NCI-H187 treated with DMSO at 0.1 percent for 48 hours (cell line): ENCODE measurements around the gene NRIP1.

Experiments used
- DNase-seq: peaks from one replicate; lab custom pipeline; 2025; lab: John Stamatoyannopoulos, UW

Gene NRIP1

GRCh38 chr21:15065392-15066122, 757 bp upstream of the NRIP1 start:
- no peak for DNase-seq

DNA sequence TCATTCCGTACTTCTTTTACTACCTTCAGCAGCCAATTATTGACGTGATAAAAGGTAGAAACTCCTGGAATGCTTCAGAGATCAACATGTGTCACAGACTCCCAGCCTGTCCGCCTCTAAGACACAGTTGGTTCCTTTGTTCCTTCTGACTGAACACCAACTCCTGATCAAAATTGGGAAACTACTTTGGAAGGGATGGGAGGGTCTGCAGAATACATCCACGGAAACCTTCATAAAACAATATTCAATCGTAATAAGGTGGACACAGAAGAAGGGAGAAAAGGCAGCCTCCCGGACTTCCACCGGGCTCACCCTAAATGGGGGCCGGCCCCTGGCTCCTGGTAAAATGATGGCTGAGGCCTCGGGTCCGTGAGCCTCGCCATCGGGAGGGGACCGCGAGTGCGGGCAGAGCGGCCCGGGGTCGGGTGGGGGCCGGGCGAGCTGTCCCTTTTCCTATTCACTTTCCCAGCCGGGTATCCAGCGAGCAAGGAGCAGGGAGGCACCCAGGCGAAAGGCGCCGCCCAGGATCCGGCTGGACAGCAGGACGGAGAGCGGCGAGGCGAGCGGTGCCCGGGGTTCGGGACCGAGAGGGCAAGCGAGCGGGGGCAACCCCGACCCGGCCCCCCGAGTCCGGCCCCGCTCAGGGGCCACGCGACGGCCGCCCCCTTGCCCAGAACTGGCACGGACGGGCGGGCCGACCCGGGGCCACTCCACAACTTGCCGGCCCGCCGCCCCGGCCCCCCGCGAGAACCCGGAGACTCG, 805 bp downstream of the NRIP1 start:
- DNase-seq: no peak

GRCh38 chr21:15063081-15063813, 1.6 kb downstream of the NRIP1 start:
- no peak for DNase-seq

GRCh38 chr21:15062606-15062965, 2.2 kb downstream of the NRIP1 start:
- DNase-seq: no peak

- DNase-seq: no peak
Observed at GRCh38 chr21:15061747-15062605, 2.8 kb downstream of the NRIP1 start.

DNA sequence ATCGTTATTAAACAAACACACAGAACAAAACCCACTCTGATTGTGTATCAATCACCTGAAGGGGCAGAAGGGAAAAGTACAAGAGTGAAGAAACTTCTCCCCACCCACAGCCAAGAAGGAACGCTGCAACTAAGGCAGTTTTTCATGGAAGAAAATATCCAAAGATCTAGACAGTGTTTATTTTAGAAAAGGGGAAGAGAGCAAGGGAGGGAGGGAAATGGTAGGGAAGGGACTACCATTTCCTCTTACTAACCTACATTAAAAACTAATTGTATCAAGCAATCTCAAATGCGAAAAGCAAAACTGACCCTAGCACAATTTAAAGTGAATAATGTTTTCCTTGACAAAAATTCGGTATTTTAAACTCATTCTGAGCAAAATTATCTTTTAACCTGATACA, 3.5 kb downstream of the NRIP1 start:
- DNase-seq: no peak

DNA sequence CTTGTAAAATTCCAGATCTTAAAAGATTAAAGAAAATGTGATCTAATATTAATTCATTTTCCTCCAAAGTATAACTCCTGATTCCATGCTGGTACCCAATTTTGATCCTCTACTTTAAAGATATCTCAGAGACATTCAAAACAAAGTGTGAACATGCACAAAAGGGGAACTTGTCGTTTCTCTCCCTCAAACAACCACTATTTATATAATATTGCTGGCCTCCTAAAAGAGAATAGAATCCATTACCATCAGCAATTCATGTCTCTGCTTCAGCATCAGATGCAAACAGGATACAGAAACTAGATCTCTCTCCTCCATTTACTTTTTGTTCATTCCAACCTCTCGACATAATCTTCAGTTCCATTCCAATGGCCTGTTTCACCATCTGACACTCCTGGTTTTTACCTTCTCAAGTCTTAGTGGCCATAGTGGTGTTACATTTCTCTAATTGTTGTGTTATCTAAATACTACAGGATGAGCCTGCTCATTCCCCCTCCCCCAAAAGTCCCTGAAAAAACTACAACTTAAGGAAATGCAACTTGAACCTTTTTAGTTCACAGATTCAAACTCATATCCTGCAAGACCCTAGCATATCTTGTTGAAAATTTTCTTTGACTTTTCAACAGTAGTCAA, 4.1 kb downstream of the NRIP1 start:
- no peak for DNase-seq

- no peak for DNase-seq
Observed at GRCh38 chr21:15059397-15059796, 5.4 kb downstream of the NRIP1 start.

DNA sequence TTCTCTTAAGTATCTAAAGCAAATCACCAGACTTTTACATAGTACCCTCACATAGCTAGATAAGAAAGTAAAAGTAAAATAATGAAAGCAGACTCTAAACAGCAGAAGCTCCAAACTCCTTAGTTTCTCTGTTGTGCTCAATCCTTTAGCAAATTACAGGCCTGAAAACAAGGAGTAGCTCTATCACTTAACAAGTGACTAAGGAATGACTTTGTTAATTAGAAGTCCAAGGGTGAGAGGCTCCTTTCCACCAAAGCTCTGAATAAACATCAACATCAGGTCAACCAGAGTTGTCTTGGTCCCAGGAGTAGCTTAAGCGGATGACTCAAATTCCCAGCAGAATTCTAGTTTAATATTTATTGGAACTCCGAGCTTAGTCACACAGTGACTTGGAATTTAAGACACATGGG, 5.9 kb downstream of the NRIP1 start:
- no peak for DNase-seq

DNA sequence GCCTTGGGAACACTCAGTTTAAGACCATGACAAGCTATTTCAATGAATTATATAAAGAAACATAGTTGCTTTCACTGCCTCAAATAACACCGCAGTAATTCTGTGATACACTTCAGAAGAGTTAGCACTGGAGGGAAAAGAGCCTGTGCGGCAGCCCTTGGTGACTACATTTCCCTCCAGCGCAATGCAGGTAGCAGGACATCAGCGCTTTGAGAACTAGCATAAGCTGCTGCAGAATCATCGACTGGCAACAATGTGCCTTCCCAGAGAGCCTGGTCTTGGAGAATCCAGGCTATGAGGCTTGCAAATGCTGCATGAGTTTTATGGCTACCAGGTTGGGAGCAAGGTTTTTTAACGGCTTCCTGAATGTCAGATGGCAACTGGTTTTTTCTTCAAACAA, 7.5 kb downstream of the NRIP1 start:
- DNase-seq: no peak

- DNase-seq: no peak
Observed at GRCh38 chr21:15054606-15055239, 10.1 kb downstream of the NRIP1 start.

DNA sequence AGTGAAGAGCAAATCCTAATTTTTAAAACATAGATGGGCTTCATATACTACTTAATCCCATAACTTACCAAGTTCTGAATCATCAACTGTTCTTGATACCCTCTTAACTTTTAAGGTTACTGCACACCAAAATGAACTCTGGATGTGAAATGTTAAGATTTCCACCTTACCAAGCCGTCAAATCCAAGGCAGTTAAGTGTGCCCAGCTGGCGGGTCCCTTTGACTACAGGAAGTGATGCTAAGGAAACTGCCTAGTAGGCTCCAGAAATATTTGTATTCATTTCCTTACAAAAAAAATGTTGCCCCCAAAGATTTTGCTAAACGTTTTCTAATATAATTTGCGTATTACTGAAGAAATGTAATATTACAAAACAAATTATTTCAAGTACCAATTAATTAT, 10.7 kb downstream of the NRIP1 start:
- no peak for DNase-seq

- DNase-seq: no peak
Observed at GRCh38 chr21:15053500-15053899, 11.3 kb downstream of the NRIP1 start.

- DNase-seq: no peak
Observed at GRCh38 chr21:15052459-15052763, 12.4 kb downstream of the NRIP1 start.

DNA sequence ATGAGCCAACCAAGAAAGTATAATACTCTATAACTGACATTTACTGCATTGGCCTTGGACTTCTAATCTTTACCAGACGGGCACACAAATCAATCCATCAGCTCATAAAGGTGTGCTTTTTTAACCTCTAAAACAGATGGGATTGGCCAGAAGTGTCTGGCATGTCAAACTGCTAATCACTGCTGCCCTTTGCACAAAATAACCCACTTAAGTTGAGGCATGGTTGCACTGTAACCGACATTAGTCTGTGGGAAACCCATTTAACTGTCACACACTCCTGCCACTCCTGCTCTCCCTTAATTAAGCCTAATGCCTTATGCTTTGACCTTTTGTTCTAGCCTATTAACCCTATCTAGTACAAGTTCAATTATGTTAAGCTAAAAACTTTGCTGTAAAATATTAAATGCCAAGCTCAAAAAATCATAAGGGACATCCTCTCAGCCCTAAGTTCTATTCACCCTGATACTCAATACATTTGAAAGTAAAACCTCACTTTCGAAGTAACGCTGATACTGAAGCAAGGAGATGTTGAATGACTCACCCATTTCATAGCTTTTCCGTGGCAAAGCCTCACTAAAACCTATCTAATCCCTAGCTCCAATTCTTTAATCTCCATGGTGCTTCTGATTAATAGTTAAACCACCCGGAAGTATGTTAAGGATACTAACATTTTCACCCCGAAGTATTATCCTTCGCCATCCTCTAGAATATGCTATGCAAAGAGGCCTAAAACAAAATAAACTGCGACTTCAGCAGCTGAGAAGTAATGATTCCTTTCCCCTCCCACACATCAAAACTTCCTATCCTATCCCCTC, 12.9 kb downstream of the NRIP1 start:
- DNase-seq: no peak

DNA sequence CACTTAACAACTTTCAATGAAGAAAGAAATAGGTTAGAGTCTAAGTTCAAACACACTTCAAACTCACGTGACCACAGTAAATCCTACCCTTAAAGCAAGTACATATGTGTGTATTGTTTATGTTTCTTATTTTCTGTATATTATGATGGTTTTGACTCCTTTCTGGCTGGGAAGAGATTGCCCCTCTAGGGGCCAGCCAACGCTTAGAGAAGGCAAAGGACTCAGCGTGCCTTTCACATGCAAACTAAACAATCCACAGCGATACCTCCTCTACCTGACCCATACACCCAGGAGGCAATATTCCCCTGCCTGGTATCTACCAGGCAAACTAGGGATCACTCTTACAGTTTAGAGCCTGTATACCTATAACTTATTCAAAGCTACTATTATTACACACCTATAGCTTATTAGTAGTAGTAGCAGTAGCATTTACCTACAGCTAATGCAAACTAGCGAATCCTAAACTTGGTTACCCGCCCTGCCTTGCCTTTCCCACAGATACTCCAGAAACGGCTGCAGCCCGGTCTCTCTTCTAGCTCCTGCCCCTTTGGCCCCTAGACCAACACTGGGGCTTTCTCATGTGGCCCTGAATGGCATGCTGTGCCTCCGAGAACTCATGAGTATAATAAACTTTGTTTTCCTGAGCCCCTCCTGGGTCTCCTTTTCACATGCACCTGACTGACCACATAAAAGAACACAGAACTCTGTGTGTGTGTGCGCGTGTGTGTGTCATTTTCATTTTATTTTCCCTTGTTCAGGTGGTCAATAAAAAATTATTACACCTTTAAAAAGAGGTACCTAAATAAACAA, 14.0 kb downstream of the NRIP1 start:
- DNase-seq: no peak

- no peak for DNase-seq
Observed at GRCh38 chr21:15045017-15045416, 19.8 kb downstream of the NRIP1 start.

GRCh38 chr21:15042531-15042930, 22.3 kb downstream of the NRIP1 start:
- no peak for DNase-seq

DNA sequence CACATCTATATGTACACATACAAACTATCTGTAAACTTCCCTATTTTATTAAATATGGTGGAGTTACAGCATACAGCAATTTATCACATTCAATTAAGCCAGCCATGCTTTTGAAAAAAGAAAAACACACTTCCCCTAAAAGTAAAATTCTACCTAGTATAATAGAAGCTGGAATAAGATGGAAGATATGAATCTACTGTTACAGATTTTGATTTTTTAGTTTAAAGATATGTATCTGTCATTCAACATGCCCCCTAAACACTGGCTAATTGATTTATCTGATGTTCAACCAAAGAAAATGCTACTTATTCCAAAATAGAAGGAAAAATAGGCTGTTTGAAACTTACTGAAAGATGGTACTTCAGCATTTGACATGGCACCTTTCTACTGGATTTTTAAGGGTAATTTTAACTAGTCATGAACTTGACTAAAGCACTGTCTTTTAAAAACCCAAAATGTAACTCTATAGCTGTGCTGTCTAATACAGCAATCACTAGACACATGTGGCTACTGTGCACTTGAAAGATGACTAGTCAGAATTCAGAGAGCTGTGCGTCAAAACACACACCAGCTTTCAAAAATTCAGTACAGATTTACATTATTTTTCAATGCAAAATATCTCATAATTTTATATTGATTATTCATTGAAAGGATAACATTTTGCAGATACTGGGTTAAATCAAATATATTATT, 25.0 kb downstream of the NRIP1 start:
- DNase-seq: no peak
